Progenitor cell of endocrine pancreas (in vitro differentiated cells): Measurements from ENCODE around the gene FFAR4. TPM values are rescaled to one million over a fixed set of nuclear protein-coding genes. Genes with fewer than 3 reads are reported as not detected.

Source experiments
- DNase-seq: peaks from one replicate; pipeline ENCODE4 v3.0.0; 2021; ENCODE audit warnings: low spot score; ENCODE audit not compliant: unreplicated experiment
- H3K27ac Mint-ChIP-seq: 2 replicates; pipeline ENCODE4 v1.8.0; 2021; ENCODE audit warnings: mild to moderate bottlenecking, moderate library complexity, mixed read lengths
- H3K27me3 Mint-ChIP-seq: 2 replicates; pipeline ENCODE4 v1.8.0; 2021; ENCODE audit warnings: mixed read lengths
- H3K36me3 Mint-ChIP-seq: 2 replicates; pipeline ENCODE4 v1.8.0; 2022; ENCODE audit warnings: mixed read lengths; ENCODE audit not compliant: insufficient read depth
- H3K4me1 Mint-ChIP-seq: 2 replicates; pipeline ENCODE4 v1.8.0; 2021; ENCODE audit warnings: low read depth, mixed read lengths
- H3K4me3 Mint-ChIP-seq: 2 replicates; pipeline ENCODE4 v1.8.0; 2021; ENCODE audit warnings: low read depth, mild to moderate bottlenecking, moderate library complexity, mixed read lengths
- H3K9me3 Mint-ChIP-seq: 2 replicates; pipeline ENCODE4 v1.8.0; 2021; ENCODE audit warnings: low read depth, mixed read lengths
- total RNA-seq: library from RNA; stranded (reverse); gene quantifications from 2 replicates; pipeline ENCODE4 v1.2.1, GENCODE V29; 2021
- TF ChIP-seq, protein P1 (sequence below): fragments of 200-600 bp; sonication (generic); IDR thresholded peaks from one replicate; pipeline ENCODE4 v1.5.0; 2021; ENCODE audit warnings: antibody characterized with exemption, mild to moderate bottlenecking; ENCODE audit not compliant: unreplicated experiment

Gene FFAR4
- total RNA-seq, 1 donor from 2014 or later: 0.07 TPM

DNA sequence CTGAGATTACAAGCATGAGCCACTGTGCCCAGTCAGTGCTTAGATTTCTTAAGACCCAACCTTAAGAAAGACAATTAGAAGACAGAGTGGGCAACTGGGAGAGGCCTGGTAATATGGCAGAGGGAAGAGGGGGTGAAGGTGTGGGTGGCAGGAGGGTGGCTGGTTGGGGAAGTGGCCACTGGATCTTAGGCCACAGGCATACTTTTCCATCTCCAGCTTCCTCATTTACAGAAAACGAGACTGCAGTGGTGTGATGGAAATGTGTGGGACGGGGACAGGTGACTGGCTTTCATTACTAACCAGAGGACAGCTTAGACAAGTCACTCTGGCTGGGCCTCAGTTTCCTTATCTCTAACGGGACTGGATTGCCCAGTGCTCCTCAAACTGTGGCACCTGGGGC is 1.0 kb upstream of the FFAR4 start:
- Mint-ChIP-seq H3K36me3 (no peaks in the 10 kb centered on the region), H3K4me3 (no peak overlapping the region), H3K9me3 (no peaks in the 10 kb centered on the region), H3K27me3 (peaks cover 75% of the 10 kb centered on the region), H3K27ac (no peak overlapping the region), H3K4me1 (peaks cover 4% of the 10 kb centered on the region)
- DNase-seq: no peak
- TF ChIP-seq, protein P1, sequence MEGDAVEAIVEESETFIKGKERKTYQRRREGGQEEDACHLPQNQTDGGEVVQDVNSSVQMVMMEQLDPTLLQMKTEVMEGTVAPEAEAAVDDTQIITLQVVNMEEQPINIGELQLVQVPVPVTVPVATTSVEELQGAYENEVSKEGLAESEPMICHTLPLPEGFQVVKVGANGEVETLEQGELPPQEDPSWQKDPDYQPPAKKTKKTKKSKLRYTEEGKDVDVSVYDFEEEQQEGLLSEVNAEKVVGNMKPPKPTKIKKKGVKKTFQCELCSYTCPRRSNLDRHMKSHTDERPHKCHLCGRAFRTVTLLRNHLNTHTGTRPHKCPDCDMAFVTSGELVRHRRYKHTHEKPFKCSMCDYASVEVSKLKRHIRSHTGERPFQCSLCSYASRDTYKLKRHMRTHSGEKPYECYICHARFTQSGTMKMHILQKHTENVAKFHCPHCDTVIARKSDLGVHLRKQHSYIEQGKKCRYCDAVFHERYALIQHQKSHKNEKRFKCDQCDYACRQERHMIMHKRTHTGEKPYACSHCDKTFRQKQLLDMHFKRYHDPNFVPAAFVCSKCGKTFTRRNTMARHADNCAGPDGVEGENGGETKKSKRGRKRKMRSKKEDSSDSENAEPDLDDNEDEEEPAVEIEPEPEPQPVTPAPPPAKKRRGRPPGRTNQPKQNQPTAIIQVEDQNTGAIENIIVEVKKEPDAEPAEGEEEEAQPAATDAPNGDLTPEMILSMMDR: no peak

DNA sequence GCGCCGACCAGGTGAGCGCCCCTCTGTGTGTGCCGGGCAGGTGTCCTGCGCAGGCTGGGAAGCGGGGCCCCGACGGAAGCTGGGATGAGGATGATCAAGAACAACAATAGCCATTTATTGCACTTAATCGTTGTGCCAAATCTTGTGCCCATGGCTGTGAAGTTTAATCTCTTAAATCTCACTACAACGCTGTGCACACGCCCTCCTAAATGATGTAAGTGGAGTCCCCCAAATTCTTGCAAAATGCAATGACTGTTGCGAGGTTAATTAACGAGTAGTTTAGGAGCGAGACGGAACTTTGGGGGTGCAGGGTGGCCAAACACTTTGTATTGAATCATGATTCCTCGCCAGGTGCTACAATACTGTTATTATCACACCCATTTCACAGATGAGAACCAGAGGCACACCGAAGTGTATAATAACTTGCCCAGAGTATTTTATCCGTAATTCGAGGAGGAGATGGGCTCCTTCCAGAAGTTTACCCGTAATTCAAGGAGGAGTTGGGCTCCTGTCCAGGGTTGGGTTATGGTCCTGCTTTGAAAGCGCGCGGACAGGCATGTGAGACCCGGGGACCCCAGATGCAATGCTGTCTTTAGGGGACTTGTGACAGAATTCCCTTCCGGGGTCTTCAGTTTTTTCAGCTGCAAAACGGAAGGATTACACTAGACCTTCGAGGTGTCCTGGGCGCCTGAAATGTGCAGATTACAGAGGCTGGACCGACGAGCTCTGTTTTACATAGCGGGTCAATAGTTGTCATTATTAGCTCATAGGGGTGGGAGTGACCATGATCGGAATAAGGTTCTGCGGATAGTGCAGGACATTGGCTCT is 1.0 kb downstream of the FFAR4 start:
- no peak for DNase-seq
- H3K36me3 Mint-ChIP-seq: no peaks in the 10 kb centered on the region
- H3K27me3 Mint-ChIP-seq: peaks cover 85% of the 10 kb centered on the region
- TF ChIP-seq, protein P1: no peak
- H3K9me3 Mint-ChIP-seq: no peaks in the 10 kb centered on the region
- no peak overlapping the region for H3K27ac Mint-ChIP-seq
- peak overlapping the region; percentile 57 for H3K4me3 Mint-ChIP-seq
- peaks cover 9% of the 10 kb centered on the region for H3K4me1 Mint-ChIP-seq

DNA sequence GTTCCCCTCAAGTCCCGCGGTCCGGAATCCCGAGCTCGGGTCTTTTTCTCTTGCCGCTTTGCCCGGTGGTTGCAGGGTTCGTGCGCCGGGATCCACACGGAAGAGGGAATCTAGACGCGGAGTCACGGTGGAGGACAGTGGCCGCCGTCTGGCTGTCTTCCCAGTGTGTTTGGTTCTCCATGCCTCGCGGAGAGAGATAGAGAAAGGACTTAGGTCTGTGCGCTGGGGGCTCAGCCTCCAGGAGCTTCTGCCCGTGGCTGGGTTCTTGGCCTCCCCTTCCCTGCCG is 1.6 kb downstream of the FFAR4 start:
- DNase-seq: no peak
- H3K9me3 Mint-ChIP-seq: no peaks in the 10 kb centered on the region
- no peak overlapping the region for H3K27ac Mint-ChIP-seq
- peaks cover 84% of the 10 kb centered on the region for H3K27me3 Mint-ChIP-seq
- H3K4me3 Mint-ChIP-seq: no peak overlapping the region
- H3K4me1 Mint-ChIP-seq: peaks cover 12% of the 10 kb centered on the region
- no peaks in the 10 kb centered on the region for H3K36me3 Mint-ChIP-seq
- TF ChIP-seq, protein P1: no peak

DNA sequence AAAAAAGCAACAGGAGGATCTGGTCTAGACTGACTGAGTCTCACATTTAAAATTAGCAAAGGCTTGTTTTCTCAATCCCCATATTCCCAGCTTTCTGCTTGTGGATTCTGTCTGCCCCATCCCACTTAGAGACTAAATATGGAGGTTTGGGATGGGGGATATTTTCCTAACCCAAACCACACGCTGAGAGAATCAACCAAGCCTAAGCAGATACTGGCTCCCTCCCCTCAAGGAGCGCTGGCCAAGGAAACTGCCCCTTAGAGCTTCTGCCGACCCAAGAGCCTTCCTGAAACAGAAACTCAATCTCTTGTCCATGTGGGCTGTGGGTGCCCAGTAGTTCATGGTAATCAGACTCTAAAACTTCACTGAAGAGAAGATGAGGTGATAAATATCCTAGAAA is 3.9 kb downstream of the FFAR4 start:
- Mint-ChIP-seq H3K36me3 (no peaks in the 10 kb centered on the region), H3K9me3 (no peaks in the 10 kb centered on the region), H3K4me3 (no peak overlapping the region), H3K27me3 (peaks cover 70% of the 10 kb centered on the region), H3K27ac (no peak overlapping the region), H3K4me1 (peaks cover 25% of the 10 kb centered on the region)
- TF ChIP-seq, protein P1: no peak
- DNase-seq: no peak

DNA sequence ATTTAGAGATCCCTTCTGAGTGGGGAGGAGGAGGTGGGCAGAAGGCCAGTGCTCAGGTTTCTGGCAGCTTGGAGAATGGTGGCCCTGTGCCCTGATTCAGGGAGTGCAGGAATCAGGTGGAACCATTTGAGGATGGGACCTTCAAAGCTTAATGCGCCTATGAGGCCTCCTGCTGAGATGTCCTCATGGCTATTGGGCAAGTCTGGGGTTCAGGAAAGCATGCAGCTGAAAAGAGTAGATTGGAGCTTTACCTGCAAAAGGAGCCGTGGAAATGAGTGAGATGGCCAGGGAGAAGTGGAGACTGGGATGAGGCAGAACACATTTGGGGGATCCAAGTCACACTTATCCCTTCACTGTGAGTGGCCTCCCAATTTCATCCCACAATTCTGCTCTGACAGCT is 6.1 kb downstream of the FFAR4 start:
- Mint-ChIP-seq H3K4me3 (no peak overlapping the region), H3K36me3 (no peaks in the 10 kb centered on the region), H3K27ac (no peak overlapping the region), H3K9me3 (no peaks in the 10 kb centered on the region), H3K4me1 (peaks cover 20% of the 10 kb centered on the region), H3K27me3 (peaks cover 50% of the 10 kb centered on the region)
- DNase-seq: no peak
- TF ChIP-seq, protein P1: no peak
